Immature natural killer cell (primary cell): ENCODE measurements around the gene MYO7B. TPM values are rescaled to one million over a fixed set of nuclear protein-coding genes. Genes with fewer than 3 reads are reported as not detected.
A peak's percentile ranks its signal among the peaks of the same experiment; 100 is the strongest.

Experiments
- DNase-seq, 3 donors: peaks; one replicate each; pipeline ENCODE4 v3.0.0; 2022; ENCODE audit warnings: mixed read lengths in 1 of 3
- H3K27ac Mint-ChIP-seq, 6 donors: one replicate each; pipeline ENCODE4 v1.8.0; 2020; ENCODE audit warnings: mixed read lengths in 6 of 6, mild to moderate bottlenecking in 5 of 6, inconsistent platforms in 4 of 6, moderate library complexity in 3 of 6
- H3K27me3 Mint-ChIP-seq, 3 donors: one replicate each; pipeline ENCODE4 v1.8.0; 2020 to 2021; ENCODE audit warnings: low read depth in 3 of 3, mild to moderate bottlenecking in 3 of 3, mixed read lengths in 3 of 3, moderate library complexity in 3 of 3, inconsistent platforms in 1 of 3
- H3K36me3 Mint-ChIP-seq, 3 donors: one replicate each; pipeline ENCODE4 v1.8.0; 2020; ENCODE audit warnings: mixed read lengths in 3 of 3, inconsistent platforms in 2 of 3, mild to moderate bottlenecking in 2 of 3
- H3K4me1 Mint-ChIP-seq, 2 donors: one replicate each; pipeline ENCODE4 v1.8.0; 2020; ENCODE audit warnings: inconsistent platforms in 2 of 2, mild to moderate bottlenecking in 2 of 2, mixed read lengths in 2 of 2, moderate library complexity in 1 of 2
- H3K4me3 Mint-ChIP-seq, 5 donors: one replicate each; pipeline ENCODE4 v1.8.0; 2020; ENCODE audit warnings: mild to moderate bottlenecking in 5 of 5, mixed read lengths in 5 of 5, inconsistent platforms in 3 of 5, moderate library complexity in 3 of 5
- H3K9me3 Mint-ChIP-seq, 6 donors: one replicate each; pipeline ENCODE4 v1.8.0; 2020; ENCODE audit warnings: mild to moderate bottlenecking in 6 of 6, mixed read lengths in 6 of 6, inconsistent platforms in 4 of 6, moderate library complexity in 3 of 6
- polyA plus RNA-seq, 3 donors: library from polyadenylated mRNA; unstranded; fragments of 300-500 nt; fragmentation: Illumina TruSeq; gene quantifications; one replicate each; pipeline ENCODE4 v1.2.3, GENCODE V29; 2021

The MYO7B gene
- polyA plus RNA-seq, 3 donors from 2014 or later, result 0.37 TPM; not detected in 2

- no peak for DNase-seq
- H3K4me3 Mint-ChIP-seq, result no peak overlapping the region
- no peaks in the 10 kb centered on the region for H3K4me1 Mint-ChIP-seq
- H3K36me3 Mint-ChIP-seq, result no peaks in the 10 kb centered on the region
- H3K9me3 Mint-ChIP-seq, result no peaks in the 10 kb centered on the region
- H3K27ac Mint-ChIP-seq, result no peak overlapping the region
- H3K27me3 Mint-ChIP-seq, result peaks cover 2 to 4% (median 2%) of the 10 kb centered on the region in 3 donors
Measured at GRCh38 chr2:127597046-127597983, 61.8 kb downstream of the MYO7B start.

DNA sequence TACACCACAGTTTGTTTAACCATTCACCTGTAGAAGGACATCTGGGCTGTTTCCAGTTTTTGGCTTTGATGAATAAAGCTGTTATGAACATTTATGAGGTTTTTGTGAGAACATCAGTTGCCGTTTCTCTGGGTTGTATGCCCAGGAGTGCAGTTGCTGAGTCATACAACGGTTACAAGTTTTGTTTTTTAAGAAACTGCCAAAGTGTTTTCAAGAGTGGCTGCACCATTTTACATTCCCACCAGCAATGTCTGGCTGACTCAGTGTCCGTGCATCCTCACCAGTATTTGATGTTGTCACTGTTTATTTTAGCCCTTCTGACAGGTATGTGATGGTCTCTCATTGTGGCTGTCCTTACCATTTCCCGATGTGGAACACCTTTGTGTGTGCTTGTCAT, 62.5 kb downstream of the MYO7B start:
- no peak overlapping the region for H3K4me3 Mint-ChIP-seq
- no peaks in the 10 kb centered on the region for H3K9me3 Mint-ChIP-seq
- no peaks in the 10 kb centered on the region for H3K36me3 Mint-ChIP-seq
- no peak for DNase-seq
- peaks cover 2 to 4% (median 2%) of the 10 kb centered on the region in 3 donors for H3K27me3 Mint-ChIP-seq
- no peaks in the 10 kb centered on the region for H3K4me1 Mint-ChIP-seq
- H3K27ac Mint-ChIP-seq, result no peak overlapping the region

- no peak for DNase-seq
- Mint-ChIP-seq H3K9me3 (no peaks in the 10 kb centered on the region), H3K27ac (no peak overlapping the region), H3K4me1 (no peaks in the 10 kb centered on the region), H3K36me3 (no peaks in the 10 kb centered on the region), H3K27me3 (peaks cover 2 to 4% (median 2%) of the 10 kb centered on the region in 3 donors), H3K4me3 (no peak overlapping the region)
Measured at GRCh38 chr2:127598711-127599110, 63.2 kb downstream of the MYO7B start.

- no peak for DNase-seq
- Mint-ChIP-seq H3K27ac (no peak overlapping the region), H3K36me3 (no peaks in the 10 kb centered on the region), H3K9me3 (no peaks in the 10 kb centered on the region), H3K27me3 (peaks cover 2 to 4% (median 2%) of the 10 kb centered on the region in 3 donors), H3K4me1 (no peaks in the 10 kb centered on the region), H3K4me3 (no peak overlapping the region)
Measured at GRCh38 chr2:127599211-127599610, 63.7 kb downstream of the MYO7B start.

GRCh38 chr2:127604986-127605385, 69.5 kb downstream of the MYO7B start:
- no peak overlapping the region for H3K27ac Mint-ChIP-seq
- H3K27me3 Mint-ChIP-seq, result peaks cover 0 to 3% (median 0%) of the 10 kb centered on the region in 3 donors
- no peak for DNase-seq
- no peaks in the 10 kb centered on the region for H3K36me3 Mint-ChIP-seq
- no peak overlapping the region for H3K4me3 Mint-ChIP-seq
- no peaks in the 10 kb centered on the region for H3K9me3 Mint-ChIP-seq
- no peaks in the 10 kb centered on the region for H3K4me1 Mint-ChIP-seq

DNA sequence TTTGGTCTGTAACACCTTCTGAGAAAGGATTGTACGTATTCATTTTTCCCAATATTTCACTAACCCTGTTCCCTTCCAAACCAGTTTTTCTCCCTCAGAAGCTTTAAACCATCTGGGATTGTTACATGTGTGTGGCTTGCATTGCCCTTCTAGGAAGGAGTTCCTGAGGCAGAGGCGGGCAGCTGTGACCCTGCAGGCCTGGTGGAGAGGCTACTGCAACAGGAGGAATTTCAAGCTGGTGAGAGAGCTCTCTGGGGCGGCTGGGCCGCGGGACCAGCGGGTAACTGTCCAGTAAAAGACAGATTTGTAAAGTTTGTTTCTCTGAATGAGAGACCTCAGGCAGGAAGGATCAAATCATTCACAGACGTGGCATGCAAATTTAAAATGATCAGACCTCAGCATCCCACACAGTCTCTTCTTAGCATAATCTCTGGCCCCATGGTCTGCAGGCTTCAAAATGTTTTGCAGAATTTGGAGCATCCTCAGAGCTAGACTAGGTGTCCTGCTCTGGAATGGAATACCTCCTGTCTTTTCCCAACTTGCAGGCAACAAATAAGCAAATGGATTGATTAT, 70.3 kb downstream of the MYO7B start:
- no peak for DNase-seq
- H3K36me3 Mint-ChIP-seq, result no peaks in the 10 kb centered on the region
- H3K4me1 Mint-ChIP-seq, result no peaks in the 10 kb centered on the region
- H3K4me3 Mint-ChIP-seq, result no peak overlapping the region
- peak overlapping the region in 1 of 6 donors; percentile 19 for H3K27ac Mint-ChIP-seq
- H3K9me3 Mint-ChIP-seq, result no peaks in the 10 kb centered on the region
- H3K27me3 Mint-ChIP-seq, result peaks cover 0 to 3% (median 0%) of the 10 kb centered on the region in 3 donors

GRCh38 chr2:127606625-127607398, 71.3 kb downstream of the MYO7B start:
- H3K4me1 Mint-ChIP-seq, result no peaks in the 10 kb centered on the region
- no peak overlapping the region for H3K27ac Mint-ChIP-seq
- H3K4me3 Mint-ChIP-seq, result no peak overlapping the region
- no peak for DNase-seq
- no peaks in the 10 kb centered on the region for H3K36me3 Mint-ChIP-seq
- H3K27me3 Mint-ChIP-seq, result peaks cover 0 to 6% (median 3%) of the 10 kb centered on the region in 3 donors
- no peaks in the 10 kb centered on the region for H3K9me3 Mint-ChIP-seq

- H3K27ac Mint-ChIP-seq, result no peak overlapping the region
- no peaks in the 10 kb centered on the region for H3K36me3 Mint-ChIP-seq
- no peaks in the 10 kb centered on the region for H3K9me3 Mint-ChIP-seq
- H3K4me3 Mint-ChIP-seq, result no peak overlapping the region
- H3K4me1 Mint-ChIP-seq, result no peaks in the 10 kb centered on the region
- DNase-seq, result no peak
- H3K27me3 Mint-ChIP-seq, result peaks cover 0 to 7% (median 3%) of the 10 kb centered on the region in 3 donors
Measured at GRCh38 chr2:127607399-127607908, 72.0 kb downstream of the MYO7B start.

DNA sequence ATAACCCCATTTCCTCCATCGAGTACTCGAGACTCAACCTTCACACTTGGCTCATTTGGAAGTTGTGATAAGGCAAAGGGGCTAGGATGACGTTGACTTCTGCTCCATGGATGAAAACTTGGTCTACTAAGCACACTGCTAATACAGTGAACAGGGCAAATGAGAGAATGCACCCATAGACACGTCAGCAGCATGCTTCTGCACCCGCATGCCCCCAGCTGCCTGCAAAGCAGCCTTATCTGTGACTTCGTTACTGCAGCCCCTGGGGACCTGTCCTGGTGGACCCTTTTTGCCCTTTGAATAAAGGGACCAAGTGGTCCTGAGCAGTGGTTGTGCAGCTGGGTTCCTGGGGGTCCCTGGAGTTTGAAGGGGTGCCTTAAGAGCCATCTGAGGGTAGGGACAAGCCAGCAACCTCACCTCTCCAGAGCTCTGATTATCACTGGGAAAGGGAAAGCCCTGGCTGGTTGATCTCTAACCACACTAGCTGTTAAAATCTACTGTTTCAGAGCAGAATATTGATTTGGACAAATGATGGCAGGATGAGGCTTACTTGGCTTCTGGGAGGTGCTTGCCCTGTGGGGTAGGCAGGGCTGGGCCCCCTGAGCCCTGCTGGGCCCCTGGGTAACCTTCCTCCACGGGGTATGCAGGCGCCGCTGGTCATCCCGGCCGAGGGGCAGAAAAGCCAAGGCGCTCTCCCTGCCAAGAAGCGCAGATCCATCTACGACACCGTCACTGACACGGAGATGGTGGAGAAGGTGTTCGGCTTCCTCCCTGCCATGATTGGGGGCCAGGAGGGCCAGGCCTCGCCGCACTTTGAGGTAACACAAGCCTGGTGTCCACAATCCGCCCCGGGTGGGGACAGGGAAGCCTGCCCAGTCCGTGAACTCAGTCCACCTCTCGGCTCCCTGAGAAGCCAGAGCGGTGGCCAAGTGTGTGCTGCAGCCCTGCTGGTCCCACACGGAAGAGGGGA, 72.9 kb downstream of the MYO7B start:
- Mint-ChIP-seq H3K9me3 (no peaks in the 10 kb centered on the region), H3K27me3 (peaks cover 0 to 7% (median 3%) of the 10 kb centered on the region in 3 donors), H3K36me3 (no peaks in the 10 kb centered on the region), H3K4me3 (no peak overlapping the region), H3K27ac (no peak overlapping the region), H3K4me1 (no peaks in the 10 kb centered on the region)
- DNase-seq, result no peak

DNA sequence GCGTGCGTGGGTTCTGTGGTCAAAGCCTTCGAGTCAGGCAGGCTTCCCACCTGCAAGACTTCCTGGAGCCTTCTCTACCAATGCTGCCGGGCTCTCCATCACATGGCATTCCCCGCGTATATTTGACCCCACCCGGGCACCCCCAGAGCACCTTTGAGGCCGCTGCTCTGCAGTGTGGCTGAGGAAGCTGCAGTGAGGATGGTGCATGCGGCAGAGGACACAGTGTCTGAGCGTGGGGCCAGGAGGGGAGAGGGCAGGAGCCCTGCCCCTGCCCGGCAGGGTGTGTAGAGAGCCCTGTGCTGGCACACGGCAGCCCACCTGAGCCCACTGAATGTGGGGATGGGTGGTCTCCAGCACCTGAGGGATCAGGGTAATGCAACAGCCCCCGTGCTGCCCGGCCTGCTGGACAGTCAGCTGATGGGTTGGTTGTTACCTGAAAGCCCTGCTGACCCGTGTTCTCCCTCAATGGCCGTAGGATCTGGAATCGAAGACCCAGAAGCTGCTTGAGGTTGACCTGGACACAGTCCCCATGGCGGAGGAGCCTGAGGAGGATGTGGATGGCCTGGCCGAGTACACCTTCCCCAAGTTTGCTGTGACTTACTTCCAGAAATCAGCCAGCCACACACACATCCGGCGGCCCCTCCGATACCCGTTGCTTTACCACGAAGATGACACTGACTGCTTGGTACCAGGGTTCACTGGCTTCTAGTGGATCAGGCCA, 73.7 kb downstream of the MYO7B start:
- DNase-seq, result no peak
- H3K9me3 Mint-ChIP-seq, result peaks cover 0 to 4% (median 0%) of the 10 kb centered on the region in 6 donors
- no peak overlapping the region for H3K27ac Mint-ChIP-seq

GRCh38 chr2:127609818-127610217, 74.3 kb downstream of the MYO7B start:
- DNase-seq, result no peak
- Mint-ChIP-seq H3K36me3 (no peaks in the 10 kb centered on the region), H3K9me3 (peaks cover 0 to 4% (median 0%) of the 10 kb centered on the region in 6 donors), H3K27me3 (peaks cover 2 to 7% (median 3%) of the 10 kb centered on the region in 3 donors), H3K4me3 (no peak overlapping the region), H3K27ac (no peak overlapping the region), H3K4me1 (no peaks in the 10 kb centered on the region)

More for the DNA sequence above, 73.7 kb downstream of the MYO7B start:
- no peaks in the 10 kb centered on the region for H3K36me3 Mint-ChIP-seq
- H3K4me3 Mint-ChIP-seq, result no peak overlapping the region
- H3K27me3 Mint-ChIP-seq, result peaks cover 0 to 7% (median 3%) of the 10 kb centered on the region in 3 donors
- no peaks in the 10 kb centered on the region for H3K4me1 Mint-ChIP-seq

DNA sequence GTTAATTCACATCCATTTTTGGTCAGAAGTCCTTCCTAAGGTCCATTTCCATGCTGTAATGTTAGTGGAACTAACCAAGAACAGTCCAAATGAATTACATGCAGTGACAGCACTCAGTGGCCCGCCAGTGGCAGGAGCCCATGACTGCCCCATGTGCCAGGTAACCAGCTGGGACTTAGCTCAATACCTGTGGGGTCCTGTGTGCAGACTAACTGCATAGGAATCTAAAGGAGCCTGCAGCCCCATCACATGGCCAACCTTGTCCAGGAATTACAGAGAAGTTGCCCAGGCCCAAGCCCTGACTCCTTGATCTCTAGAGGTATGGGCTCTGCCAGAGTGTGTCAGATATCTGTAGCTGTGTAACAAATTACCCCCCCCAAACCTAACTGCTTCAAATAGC, 75.1 kb downstream of the MYO7B start:
- no peak overlapping the region for H3K4me3 Mint-ChIP-seq
- H3K27me3 Mint-ChIP-seq, result peaks cover 4 to 7% (median 5%) of the 10 kb centered on the region in 3 donors
- H3K27ac Mint-ChIP-seq, result no peak overlapping the region
- no peaks in the 10 kb centered on the region for H3K4me1 Mint-ChIP-seq
- H3K36me3 Mint-ChIP-seq, result no peaks in the 10 kb centered on the region
- H3K9me3 Mint-ChIP-seq, result peaks cover 0 to 4% (median 0%) of the 10 kb centered on the region in 6 donors
- DNase-seq, result no peak
